ENCODE results near the gene TM4SF18.

- TF ChIP-seq CTCF (IDR thresholded peaks at IDR 0.05) (no peak), EZH2phosphoT487 (IDR thresholded peaks at IDR 0.05) (no peak), EZH2 (IDR thresholded peaks at IDR 0.05) (no peak)
Measured at GRCh38 chr3:149270180-149270579, 63.3 kb downstream of the TM4SF18 start.

Measured in neural progenitor cell (in vitro differentiated cells).